ENCODE measurements around the gene UNK. TPM values are rescaled to one million over a fixed set of nuclear protein-coding genes. Genes with fewer than 3 reads are reported as not detected.
"Not testable (repeated sequence)": the region's sequence is repeated elsewhere in the genome, so short reads cannot be mapped to it uniquely, and the experiment has no call there.

UNK gene
- total RNA-seq, 1 donor from 2014 or later: 17.2 TPM

DNA sequence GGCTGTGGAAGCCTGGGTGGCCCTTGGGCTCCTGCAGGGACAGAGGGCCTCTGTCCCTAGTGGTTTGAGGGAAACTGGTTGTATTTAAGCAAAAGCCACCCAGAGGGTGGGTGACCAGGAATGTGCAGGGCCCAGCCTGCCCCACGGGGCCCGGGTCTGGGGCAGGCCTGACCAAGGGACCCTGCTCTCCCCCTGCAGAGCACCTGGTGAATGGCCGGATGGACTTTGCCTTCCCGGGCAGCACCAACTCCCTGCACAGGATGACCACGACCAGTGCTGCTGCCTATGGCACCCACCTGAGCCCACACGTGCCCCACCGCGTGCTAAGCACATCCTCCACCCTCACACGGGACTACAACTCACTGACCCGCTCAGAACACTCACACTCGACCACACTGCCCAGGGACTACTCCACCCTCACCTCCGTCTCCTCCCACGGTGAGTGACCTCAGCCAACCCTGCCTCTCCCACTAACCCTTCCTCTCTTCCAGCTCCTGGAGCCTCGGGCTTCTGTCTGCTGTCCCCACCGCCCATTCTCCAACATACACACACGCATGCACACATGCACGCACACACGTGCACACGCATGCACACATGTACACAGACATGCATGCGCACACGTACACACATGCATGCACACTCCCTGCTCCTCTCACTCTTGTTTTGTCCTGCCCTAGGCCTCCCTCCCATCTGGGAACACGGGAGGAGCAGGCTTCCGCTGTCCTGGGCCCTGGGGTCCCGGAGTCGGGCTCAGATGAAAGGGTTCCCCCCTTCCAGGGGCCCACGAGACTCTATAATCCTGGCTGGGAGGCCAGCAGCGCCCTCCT lies 30.0 kb upstream of the UNK start:
- no peak for DNase-seq (ENCODE audit: low read depth)

DNA sequence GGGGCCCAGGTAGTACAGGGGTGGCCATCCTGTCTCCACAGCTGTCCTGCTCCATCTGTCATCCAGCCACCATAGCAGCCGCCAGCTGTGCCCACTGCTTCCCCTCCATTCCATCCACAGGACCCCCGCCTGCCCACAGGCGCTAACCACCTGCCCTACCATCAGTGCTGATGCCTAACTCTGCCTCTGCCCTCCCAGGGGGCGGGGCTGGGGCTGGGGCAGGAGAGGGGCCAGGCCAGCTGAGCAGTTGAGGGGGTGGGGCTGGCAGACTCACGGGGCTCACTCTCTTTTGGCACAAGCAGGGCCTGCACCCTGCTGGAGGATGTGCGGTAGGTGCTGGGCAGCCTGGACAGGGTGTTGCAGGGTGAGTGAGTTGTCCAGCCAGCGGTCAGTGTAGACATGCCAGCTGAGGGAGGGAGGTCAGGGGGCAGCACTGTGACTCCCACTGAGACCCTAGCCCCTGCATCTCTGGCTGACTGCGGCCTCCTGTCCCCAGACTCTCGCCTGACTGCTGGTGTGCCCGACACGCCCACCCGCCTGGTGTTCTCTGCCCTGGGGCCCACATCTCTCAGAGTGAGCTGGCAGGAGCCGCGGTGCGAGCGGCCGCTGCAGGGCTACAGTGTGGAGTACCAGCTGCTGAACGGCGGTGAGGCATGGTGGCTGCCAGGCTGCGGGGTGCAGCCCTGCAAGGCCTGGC lies 29.3 kb upstream of the UNK start:
- no peak for DNase-seq (ENCODE audit: low read depth)

DNA sequence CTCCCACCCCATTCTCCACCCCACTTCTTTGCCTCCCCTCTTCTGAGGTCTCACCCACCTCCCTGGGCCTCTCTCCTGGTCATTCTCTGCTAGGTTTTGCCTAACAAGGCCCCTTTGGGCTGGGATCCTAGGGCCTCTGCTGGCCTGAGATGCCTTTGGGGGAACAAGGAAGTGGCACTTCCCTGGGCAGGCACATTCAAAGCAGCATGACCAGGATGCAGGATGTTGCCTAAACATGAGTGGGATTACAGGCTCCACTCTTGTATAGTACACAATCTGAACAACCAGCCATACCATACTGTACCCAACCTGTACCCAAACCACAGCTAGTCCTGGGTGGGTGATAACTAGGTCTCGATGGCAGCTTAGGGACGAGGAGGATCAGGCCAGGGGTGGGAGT lies 28.6 kb upstream of the UNK start:
- DNase-seq (ENCODE audit: low read depth): no peak

DNA sequence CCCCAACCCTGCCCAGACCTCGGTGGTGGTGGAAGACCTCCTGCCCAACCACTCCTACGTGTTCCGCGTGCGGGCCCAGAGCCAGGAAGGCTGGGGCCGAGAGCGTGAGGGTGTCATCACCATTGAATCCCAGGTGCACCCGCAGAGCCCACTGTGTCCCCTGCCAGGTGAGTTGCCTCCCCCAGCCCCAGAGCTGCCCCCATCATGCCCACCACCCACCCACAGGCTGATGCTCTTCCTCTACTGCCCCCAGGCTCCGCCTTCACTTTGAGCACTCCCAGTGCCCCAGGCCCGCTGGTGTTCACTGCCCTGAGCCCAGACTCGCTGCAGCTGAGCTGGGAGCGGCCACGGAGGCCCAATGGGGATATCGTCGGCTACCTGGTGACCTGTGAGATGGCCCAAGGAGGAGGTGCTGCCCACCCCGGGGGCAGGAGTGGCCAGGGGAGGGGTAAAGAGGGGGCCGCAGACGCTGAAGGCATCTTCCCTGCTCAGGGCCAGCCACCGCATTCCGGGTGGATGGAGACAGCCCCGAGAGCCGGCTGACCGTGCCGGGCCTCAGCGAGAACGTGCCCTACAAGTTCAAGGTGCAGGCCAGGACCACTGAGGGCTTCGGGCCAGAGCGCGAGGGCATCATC lies 28.0 kb upstream of the UNK start:
- no peak for DNase-seq (ENCODE audit: low read depth)

DNA sequence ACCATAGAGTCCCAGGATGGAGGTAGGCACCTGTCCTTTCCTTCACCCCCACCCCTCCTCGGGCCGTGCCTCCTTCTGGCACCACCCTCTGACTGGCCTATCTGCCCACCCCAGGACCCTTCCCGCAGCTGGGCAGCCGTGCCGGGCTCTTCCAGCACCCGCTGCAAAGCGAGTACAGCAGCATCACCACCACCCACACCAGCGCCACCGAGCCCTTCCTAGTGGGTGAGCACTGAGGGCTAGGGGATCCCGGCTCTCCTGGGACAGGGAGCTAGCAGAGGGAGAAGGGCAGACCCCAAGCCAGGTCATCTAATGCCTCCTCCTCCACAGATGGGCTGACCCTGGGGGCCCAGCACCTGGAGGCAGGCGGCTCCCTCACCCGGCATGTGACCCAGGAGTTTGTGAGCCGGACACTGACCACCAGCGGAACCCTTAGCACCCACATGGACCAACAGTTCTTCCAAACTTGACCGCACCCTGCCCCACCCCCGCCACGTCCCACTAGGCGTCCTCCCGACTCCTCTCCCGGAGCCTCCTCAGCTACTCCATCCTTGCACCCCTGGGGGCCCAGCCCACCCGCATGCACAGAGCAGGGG lies 27.4 kb upstream of the UNK start:
- DNase-seq (ENCODE audit: low read depth): no peak

DNA sequence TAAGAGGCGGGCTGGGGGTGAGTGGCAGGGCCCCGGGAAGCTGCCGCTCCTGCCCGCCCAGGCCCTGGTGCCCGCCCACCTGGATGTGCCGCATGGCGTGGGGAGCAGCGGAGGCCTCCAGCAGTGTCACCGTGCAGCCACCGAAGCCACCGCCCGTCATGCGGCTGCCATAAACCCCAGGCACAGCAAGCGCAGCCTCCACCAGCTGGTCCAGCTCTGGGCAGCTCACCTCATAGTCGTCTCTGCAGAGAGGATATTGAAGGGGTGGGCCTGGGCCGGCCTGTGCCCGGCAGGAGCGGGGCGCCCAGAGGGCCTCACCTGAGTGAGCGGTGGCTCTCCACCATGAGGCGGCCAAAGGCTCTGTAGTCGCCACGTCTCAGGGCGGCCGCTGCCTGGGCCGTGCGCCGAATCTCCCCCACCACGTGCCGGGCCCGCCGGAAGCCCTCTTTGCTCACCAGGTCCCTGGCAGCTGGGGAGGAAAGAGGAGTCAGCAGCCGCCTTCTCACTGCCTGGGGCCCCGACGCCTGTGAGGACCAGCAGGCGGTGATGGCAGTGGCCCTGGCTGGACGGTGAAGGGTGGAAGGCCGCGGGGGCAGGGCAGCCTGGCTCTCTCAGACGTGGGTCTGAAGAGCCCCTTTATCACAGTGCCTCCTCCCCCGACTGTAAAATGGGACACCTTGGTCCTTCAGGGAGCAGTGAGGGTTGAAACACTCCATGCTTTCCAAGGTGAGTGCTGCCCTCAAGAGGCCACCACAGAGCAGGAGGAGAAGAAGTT lies 26.3 kb upstream of the UNK start:
- no peak for DNase-seq (ENCODE audit: low read depth)

DNA sequence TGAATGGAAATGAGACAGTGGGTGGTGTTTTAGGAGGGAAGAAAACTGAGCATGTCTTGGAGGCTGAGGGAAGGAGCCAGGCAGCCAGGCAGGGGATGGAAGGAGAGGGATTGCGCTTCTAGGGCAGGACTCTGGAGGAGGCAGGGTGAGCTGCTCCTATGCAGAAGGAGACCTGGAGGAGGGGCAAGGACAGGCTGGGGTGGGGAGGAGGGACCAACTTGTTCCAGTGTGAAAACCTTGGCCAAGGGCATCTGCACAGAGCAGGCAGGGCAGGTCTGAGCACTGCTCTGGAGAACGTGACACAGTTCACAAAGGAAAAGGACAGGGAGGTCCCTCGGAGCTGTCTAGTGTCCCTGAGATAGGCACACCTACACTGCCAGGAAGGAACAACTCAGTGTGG lies 25.1 kb upstream of the UNK start:
- DNase-seq (ENCODE audit: low read depth): no peak

DNA sequence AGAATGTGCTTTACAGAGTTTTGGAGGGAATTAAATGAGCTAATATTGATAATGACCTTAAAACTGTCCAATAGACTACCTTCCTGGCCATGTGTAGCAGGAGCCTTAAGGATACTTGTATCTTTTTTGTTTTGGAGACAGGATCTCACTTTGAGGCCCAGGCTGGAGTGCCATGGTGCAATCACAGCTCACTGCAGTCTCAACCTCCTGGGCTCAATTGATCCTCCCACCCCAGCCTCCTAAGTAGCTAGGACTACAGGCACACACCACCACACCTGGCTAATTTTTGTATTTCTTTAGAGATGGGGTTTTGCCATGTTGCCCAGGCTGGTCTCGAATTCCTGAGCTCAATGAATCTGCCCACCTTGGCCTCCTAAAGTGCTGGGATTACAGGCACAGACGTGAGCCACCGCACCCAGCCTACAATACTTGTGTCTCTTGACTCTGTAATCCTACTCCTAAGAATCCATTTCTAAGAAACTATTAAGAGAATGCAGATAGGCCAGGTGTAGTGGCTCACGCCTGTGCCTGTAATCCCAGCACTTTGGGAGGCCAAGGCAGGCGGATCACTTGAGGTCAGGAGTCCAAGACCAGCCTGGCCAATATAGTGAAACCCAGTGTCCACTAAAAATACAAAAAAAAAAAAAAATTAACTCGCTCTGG lies 24.5 kb upstream of the UNK start:
- not testable (repeated sequence) for DNase-seq (ENCODE audit: low read depth)

DNA sequence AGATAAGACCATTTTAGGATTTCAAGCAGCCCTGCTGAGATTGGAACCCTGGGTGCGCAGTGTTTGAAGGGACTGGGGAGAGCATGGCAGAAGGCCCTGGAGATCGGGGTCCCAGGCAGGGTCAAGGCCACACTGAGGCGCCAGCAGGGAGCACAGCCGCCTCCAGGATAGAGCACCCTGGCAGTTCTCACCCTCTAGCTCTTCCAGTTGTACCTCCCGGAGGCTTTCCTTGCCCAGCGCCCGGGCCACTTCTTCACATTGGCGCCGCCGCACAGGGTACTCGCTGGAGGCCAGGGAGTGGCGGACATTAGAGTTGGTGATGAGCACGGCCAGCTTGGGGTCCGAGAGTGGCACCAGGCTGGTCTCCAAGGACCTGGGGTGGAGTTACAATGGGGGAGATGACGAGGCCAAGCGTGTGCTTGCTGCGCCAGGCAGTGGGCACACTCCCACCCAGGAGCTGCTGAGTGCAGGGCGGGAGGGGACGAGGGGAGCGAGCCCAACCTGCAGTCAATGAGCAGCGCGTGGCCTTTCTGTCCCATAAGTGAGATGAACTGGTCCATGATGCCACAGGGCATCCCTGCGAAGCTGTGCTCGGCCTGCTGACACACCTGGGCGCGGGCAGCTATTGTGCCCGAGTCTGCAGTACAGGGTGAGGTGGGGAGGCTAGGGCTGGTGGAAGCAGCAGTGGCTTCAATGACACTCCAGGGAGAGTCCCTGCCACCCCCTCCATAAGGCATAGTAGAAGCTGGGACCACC lies 21.9 kb upstream of the UNK start:
- DNase-seq (ENCODE audit: low read depth): no peak

DNA sequence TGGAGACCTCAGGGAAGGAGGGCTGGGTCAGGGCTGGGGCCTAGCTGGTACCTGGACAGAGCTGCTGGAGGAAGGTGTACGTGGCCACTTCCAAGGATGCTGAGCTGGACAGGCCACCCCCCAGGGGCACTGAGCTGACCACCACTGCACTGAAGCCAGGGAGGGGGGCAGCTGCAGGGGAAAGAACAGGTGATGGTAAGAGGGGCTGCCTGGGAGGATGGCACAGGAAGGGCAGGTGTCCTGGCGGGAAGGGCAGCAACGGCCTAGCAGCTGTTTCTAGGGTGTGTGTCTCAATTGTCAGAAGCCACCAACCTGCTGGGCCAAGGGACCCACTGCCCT lies 21.4 kb upstream of the UNK start:
- DNase-seq (ENCODE audit: low read depth): no peak

DNA sequence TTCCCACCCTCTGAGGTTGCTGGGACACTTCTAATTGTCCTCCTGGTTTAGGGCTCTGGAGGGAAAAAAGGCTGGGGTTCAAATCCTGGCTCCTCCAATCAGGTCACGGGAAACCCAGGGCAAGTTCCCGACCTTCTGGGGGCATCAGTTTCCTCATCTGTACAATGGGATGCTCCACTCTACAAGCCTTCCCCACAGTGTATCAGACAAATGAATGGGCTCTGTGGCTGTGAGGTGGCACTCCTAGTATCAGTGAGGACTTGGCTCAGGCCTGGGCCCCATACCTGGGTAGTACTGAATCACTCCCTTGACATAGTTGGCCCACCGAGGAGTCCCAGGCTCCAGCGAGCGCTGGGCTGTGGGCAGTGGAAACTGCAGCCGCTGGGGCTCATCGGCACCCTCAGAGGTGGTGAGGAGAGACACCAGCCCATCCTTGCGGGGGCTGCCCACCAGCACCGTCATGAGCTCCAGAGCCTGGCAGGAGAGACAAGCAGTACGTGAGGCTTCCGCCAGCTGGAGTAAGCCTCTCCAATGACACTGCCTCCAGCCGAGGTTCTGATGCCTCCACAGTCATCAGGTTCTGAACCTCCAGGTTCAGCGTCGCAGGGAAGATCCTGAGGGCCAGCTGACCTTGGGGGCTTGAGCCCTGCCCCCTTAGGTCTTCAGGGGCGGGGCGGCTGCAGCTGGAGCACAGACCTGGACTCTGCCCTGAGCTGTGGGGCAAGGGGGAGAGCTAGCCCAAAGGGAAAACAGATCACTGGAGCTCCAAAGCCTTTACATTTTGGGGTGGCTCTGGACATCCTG lies 20.8 kb upstream of the UNK start:
- no peak for DNase-seq (ENCODE audit: low read depth)

DNA sequence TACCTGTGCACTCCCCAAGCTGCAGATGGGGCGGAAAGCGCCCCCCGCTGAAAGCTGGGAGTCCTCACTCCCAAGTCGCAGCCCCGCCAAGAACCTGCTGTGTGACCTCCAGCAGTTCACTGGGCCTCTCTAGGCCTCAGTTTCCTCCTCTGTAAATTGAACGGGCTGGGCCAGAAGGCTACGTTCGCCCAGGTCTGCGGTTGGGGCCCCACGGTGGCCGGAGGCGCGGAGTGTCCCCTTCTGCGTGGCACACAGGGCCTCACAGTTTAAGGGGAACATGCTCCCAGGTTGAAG lies 20.2 kb upstream of the UNK start:
- no peak for DNase-seq (ENCODE audit: low read depth)

DNA sequence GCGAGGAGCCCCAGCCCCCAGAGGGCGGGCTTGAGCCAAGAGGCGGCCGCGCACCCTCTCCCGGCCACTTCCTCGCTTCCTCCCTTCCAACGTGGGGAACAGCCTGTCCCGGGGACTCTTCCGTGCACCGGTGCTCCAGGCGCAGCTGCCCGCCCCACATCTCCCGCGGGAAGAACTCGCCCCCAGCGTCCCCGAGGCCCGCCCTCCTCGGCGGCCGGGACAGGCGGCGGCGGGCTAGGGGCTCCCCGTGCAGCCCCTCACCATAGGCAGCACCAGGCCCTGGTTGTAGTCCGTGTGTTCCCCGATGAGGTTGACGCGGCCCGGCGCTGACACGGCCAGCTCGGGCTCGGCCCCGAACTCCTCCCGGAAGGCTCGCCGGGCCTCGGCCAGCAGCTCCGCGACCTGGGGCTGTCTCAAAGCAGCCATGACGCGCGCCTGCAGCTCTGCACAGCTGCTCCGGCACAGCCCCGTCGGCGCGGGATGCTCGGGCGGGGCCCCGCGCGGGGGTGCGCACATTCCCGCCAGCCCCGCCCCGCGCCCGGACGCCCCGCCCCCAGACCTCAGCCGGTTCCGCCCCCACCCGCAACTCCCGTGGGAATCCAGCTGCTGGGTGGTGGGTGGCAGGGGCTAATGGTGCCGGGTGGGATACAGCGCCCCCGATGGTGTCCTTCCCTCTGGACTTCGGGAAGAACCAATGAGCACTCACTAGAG lies 19.7 kb upstream of the UNK start, which contains the start of gene GALK1:
TSS of gene GALK1 (minus strand) at position 482 of the 711 bp plus-strand sequence. CDS start at position 426, 56 bp downstream.
- no peak for DNase-seq (ENCODE audit: low read depth)

DNA sequence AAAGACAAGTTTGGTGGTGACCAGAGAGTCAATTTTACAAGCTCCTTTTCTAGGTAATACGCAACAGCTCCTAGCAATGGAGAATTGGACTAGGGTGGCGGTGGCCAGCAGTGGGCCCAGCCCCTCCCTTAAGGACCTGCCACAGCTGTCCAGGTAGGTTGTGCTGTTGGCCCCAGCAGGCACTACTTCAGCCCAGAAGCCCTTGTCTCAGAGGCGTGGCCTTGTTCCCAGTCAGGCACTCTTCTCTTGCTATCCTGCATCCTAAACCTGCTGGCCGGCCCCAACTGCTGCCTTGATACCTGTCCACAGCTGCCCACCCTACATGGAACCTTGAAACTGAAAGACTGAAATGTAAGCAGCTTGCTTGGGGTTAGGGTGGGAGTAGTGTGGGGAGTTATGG lies 18.6 kb upstream of the UNK start:
- DNase-seq (ENCODE audit: low read depth): no peak

DNA sequence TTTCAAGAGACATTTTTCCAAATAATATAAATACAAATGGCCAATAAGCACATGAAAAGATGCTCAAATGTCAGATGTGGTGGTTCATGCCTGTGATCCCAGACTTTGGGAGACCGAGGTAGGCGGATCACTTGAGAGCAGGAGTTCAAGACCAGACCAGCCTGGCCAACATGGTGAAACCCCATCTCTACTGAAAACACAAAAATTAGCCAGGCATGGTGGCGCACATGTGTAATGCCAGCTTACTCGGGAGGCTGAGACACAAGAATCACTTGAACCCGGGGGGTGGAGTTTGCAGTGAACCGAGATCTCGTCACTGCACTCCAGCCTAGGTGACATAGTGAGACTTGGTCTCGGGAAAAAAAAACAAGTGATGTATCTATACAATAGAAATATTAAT lies 16.7 kb upstream of the UNK start:
- no peak for DNase-seq (ENCODE audit: low read depth)

DNA sequence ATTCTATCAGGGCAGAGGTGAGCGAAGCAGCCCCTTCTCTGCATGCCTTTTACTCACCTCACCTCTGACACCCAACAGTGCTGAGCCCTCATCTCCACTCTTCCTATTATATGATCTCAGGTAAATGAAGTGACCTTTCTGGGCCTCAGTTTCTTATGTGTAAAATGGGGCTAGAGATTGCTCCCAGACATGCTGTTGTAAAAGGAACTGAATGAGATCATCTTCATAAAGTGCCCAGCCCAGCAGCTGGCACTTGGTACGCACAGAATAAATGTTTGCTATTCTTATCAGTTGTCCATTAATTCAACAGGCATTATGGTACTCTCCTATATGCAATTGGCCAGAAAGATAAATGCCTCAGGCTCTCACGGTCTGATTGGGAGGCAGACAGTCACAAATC lies 15.1 kb upstream of the UNK start:
- DNase-seq (ENCODE audit: low read depth): no peak

DNA sequence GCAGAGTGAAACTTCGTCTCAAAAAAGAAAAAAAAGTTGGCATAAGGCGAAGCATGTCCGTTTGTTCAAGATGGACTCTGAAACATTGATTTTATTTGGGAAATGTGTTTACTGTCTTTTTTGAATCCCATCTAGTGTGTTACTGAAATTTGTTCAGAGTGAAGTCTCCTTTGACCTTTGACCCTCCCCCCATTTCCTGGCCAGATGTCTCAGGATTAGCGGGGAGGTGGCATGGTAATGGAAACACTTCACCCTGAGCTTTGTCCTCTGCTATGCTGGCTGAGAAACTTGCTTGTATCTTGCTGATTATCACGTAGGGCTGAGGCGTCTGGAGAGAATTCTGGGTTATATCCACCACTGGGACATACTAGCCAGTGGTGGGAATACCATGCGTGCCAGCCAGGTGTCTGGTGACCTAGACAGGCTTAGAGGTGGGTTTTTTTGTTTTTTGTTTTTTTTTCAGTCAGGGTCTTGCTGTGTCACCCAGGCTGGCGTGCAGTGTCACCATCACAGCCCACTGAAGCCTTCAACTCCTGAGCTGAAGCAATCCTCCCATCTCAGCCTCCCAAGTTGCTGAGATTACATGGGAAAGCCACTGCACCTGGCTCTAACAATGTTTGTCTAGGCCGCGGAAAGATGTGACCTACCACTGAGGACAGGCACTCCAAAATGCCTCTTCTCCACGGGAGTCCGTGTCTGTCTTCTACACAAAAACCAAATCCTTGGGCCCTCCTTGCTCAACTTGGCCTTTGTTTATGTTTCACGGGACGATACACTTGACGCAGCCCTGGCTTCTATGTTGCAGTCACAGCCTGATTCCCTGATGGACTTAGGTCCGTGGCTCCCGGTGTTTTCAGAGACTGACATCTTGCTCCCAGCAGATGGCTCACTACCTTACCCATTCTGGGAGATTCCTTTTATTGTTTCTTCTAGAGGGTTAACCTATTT lies 13.0 kb upstream of the UNK start:
- DNase-seq (ENCODE audit: low read depth): no peak
